Muscle layer of colon (tissue), 2 donors: ENCODE measurements around the gene ARMH1.

Source experiments
- H3K27ac ChIP-seq: one replicate; pipeline ENCODE4 v1.7.0; 2013; ENCODE audit warnings: low read depth, mild to moderate bottlenecking, low read length, moderate library complexity
- H3K27me3 ChIP-seq, 2 donors: one replicate each; pipeline ENCODE4 v1.7.0; 2013; ENCODE audit warnings: low read length in 2 of 2, mild to moderate bottlenecking in 2 of 2; ENCODE audit not compliant: insufficient read depth in 2 of 2, control insufficient read depth in 1 of 2
- H3K36me3 ChIP-seq: one replicate; pipeline ENCODE4 v1.7.0; 2013; ENCODE audit warnings: mild to moderate bottlenecking, low read length; ENCODE audit not compliant: insufficient read depth
- H3K4me1 ChIP-seq: one replicate; pipeline ENCODE4 v1.7.0; 2013; ENCODE audit warnings: mild to moderate bottlenecking, low read length; ENCODE audit not compliant: insufficient read depth
- H3K4me3 ChIP-seq, 2 donors: one replicate each; pipeline ENCODE4 v1.7.0; 2013; ENCODE audit warnings: low read length in 2 of 2, low read depth in 1 of 2, mild to moderate bottlenecking in 1 of 2, moderate library complexity in 1 of 2
- H3K9ac ChIP-seq: one replicate; pipeline ENCODE4 v1.7.0; 2013; ENCODE audit warnings: low read length
- H3K9me3 ChIP-seq: one replicate; pipeline ENCODE4 v1.7.0; 2013; ENCODE audit warnings: mild to moderate bottlenecking, low read length
- donor health status: abdominal sarcoma.
- donor health status: Adenocarcinoma of cecum.

The ARMH1 gene

DNA sequence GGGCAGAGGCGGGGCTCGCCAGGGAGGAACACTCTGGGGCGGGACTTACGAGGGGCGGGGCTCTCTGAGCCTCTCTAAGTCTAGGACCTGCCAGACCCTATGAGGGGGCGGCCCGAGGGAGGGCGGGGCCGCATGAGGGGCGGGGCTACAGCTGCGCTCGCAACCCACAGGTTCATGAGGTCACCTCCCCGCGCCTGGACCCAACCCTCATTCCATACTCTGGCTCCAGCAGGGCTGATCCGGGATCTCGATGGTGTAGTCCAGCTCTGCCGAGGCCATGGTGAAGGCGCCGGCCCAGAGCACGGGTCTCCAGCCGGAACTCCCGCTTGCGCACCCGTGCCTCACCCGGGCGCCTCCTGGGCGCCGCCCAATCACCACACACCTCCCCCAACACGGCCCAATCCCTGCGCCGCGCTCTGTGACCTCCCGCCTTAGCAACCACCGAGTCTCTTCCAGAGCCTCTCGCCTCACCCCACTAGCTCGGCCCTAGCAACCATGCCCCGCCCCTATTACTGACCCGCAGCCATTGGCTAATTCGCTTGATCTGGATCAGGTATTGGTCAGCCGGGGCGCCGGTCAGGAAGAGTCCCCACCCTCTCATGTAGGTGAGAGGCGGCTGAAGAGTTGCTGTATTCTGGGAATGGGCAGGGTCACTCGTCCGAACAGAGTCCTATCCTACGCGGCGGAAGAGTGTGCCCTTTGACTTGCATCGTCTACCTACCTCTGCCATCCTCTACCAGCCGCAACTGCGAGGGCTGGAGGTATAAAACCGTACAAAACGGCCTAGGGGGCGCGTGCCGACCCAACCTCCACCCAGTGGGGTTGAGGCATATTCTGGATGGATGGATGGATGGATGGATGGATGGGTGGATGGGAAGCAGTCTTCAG is at the start of gene ARMH1, which contains the start of gene TMEM53:
Gene ARMH1, plus strand, starts transcription at position 602 of the 888 bp plus-strand sequence. CDS start 14,984 bp downstream, outside the sequence.
Gene TMEM53, minus strand, starts transcription at position 369 of the 888 bp plus-strand sequence. Its CDS starts 90 bp downstream, at position 279.
- Histone ChIP-seq H3K27ac (peak within 1 kb of the TSS; percentile 97), H3K27me3 (no peaks in the 10 kb centered on the region), H3K36me3 (no peaks in the 10 kb centered on the region), H3K9ac (peak within 1 kb of the TSS; percentile 89), H3K9me3 (no peaks in the 10 kb centered on the region), H3K4me3 (peak within 1 kb of the TSS; percentile 87), H3K4me1 (peaks cover 25% of the 10 kb centered on the region)

DNA sequence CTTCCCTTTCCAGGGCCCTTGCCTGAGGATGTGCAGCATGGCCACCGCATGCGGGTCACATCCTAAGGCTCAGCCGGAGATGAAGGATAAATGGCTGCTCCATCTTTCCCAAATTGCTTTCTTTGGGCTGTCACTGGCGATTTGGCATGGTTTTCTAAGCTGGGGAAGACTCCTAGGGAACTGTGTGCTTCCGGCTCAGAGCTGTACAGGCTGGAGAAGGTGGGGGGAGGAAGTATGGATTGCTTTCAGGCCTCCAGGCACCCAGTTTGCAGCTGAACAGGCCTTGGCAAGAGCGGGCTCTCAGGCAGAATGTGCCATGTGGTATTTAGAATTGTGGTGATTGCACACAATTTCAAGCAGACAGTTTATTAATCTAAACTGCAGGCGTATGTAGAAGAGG is 49.2 kb upstream of the ARMH1 start:
- Histone ChIP-seq H3K36me3 (no peaks in the 10 kb centered on the region), H3K27ac (no peak overlapping the region), H3K27me3 (no peaks in the 10 kb centered on the region), H3K9ac (no peak overlapping the region), H3K9me3 (no peaks in the 10 kb centered on the region), H3K4me3 (no peak overlapping the region), H3K4me1 (no peaks in the 10 kb centered on the region)

DNA sequence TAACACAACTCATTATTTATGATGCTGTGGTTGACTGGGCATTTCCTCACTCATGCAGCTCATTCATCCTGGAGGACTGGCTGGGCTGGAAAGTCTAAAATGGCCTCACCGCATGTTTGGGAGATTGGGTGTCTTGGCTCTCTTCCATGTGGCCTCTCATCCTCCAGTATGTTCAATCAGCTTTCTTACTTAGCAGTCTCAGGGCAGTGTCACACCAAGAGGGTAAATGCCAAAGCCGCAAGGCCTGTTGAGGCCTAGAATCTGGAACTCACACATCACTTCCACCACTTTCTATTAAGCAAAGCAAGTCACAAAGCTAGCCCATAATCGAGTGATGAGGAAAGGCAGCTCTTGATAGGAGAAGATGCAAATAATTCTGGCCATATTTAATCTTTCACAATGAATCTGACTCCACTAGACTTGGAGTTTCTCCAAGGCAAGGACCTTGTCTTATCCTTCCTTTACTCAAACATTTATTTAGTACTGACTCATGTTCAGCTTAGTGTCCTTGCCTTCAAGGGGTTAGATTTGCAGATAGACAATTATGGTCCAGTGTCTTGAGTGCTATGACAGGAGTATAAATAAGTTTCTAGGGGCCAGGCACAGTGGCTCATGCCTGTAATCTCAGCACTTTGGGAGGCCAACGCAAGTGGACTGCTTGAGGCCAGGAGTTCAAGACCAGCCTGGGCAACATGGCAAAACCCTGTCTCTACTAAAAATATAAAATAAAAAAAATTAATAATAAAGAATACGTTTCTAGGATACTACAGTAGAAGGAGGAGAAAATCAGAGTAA is 45.4 kb upstream of the ARMH1 start:
- Histone ChIP-seq H3K27ac (no peak overlapping the region), H3K9ac (no peak overlapping the region), H3K9me3 (no peaks in the 10 kb centered on the region), H3K36me3 (peaks cover 7% of the 10 kb centered on the region), H3K27me3 (no peaks in the 10 kb centered on the region), H3K4me1 (peaks cover 22% of the 10 kb centered on the region), H3K4me3 (no peak overlapping the region)

DNA sequence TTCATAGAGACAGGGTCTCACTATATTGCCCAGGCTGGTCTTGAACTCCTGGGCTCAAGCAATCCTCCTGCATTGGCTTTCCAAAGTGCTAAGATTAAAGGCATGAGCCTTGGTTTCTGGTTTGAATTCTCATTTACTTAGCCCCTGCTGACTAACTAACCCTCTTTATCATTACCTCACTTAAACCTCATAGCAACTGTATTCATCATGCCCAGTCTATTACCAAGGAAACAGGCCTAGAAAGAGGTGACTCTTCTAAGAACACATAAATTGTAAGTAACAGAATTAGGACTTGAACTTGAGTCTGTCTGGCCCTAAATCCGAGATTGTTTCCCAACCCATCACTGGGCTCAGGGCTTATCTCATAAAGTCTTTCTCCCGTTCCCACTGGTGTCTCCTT is 44.4 kb upstream of the ARMH1 start:
- peaks cover 32% of the 10 kb centered on the region for H3K4me1 ChIP-seq
- no peak overlapping the region for H3K4me3 ChIP-seq
- peaks cover 14% of the 10 kb centered on the region for H3K36me3 ChIP-seq
- no peak overlapping the region for H3K27ac ChIP-seq
- no peak overlapping the region for H3K9ac ChIP-seq
- no peaks in the 10 kb centered on the region for H3K9me3 ChIP-seq
- H3K27me3 ChIP-seq = no peaks in the 10 kb centered on the region

DNA sequence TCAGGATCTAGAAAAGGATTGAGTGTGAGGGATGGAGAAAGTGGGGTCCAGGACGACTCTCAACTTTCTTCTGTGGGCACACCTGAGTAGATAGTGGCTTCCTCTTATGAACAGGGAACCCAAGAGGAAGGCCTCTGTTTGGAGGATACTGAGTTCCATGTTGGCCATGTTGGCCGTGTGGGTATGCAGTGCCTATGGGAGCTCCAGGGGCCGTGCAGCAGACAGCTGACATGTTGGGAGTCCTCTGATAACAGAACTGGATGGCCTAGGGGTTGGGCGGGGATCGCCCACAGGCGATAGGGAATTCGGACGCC is 43.2 kb upstream of the ARMH1 start:
- Histone ChIP-seq H3K9ac (peak overlapping the region; percentile 89), H3K4me3 (peak overlapping the region; percentile 55 to 67), H3K27ac (peak overlapping the region; percentile 70), H3K4me1 (peaks cover 44% of the 10 kb centered on the region), H3K27me3 (no peaks in the 10 kb centered on the region), H3K36me3 (peaks cover 26% of the 10 kb centered on the region), H3K9me3 (no peaks in the 10 kb centered on the region)

DNA sequence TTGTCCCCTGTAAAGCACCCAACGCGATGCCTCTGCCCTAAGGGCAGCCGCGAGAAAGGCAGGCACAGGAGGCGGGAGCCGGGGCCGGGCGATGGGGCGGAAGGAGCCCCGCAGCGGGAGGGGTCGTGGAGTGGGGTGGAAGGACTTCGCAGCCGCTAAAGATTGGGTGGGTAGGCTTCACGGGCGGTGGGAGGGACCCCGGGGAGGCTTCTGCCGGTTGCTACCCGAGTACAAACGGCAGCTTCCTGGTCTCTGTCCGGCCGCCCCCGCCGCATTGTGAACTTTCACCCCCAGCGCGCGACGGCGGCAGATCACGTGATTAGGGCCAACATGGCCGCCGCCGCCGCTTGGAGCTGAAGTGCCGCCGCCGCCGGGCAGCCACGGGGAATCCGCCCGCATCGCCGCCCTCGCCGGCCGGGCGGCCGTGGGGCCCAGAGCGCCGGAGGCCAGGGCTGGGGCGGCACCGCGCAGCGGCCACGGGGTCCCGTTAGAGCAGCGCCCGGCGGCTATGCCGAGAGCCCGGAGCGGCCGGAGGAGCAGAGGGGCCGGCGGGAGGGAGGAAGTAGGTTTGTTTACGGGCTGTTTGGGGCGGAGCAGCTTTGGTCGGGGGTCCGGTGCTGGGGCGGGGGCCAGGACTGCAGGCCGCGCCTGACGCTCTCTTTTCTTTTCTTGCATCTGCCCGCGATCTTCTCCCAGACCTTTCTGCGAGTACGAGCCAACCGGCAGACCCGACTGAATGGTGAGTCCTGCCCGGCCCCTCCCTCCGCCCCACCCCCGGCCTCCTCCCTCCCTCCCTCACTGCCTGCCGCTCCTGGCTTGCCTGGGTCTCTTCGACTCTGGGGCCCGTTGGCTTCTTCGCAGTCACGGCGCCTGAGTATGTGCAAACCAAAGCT is 42.6 kb upstream of the ARMH1 start:
- Histone ChIP-seq H3K9me3 (no peaks in the 10 kb centered on the region), H3K36me3 (peaks cover 29% of the 10 kb centered on the region), H3K4me1 (peaks cover 50% of the 10 kb centered on the region), H3K27me3 (no peaks in the 10 kb centered on the region), H3K4me3 (peak overlapping the region; percentile 55 to 76), H3K27ac (peak overlapping the region; percentile 70), H3K9ac (peak overlapping the region; percentile 89)

DNA sequence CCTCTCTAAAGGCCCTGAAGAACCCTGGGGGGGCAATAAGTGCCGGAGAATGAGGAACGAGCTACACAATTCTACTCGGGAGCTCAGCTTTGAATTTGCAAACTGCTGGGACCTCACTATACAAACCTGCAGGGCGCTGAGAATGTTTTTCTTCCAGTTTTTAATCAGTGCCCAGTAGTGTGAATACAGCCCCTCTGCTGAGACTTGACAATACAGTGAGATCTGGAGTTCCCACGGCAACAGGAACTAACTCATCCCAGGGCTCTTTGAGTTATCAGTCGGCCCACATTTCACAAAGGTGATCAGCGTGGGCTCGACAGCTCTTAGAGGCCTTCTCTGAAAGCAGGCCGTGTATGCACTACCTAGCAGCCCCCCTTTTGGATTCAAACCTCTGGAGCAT is 41.9 kb upstream of the ARMH1 start:
- peak overlapping the region; percentile 81 for H3K9ac ChIP-seq
- no peaks in the 10 kb centered on the region for H3K9me3 ChIP-seq
- H3K36me3 ChIP-seq = peaks cover 33% of the 10 kb centered on the region
- H3K4me1 ChIP-seq = peaks cover 57% of the 10 kb centered on the region
- H3K27ac ChIP-seq = peak overlapping the region; percentile 70
- peak overlapping the region; percentile 28 to 76 for H3K4me3 ChIP-seq
- H3K27me3 ChIP-seq = no peaks in the 10 kb centered on the region

DNA sequence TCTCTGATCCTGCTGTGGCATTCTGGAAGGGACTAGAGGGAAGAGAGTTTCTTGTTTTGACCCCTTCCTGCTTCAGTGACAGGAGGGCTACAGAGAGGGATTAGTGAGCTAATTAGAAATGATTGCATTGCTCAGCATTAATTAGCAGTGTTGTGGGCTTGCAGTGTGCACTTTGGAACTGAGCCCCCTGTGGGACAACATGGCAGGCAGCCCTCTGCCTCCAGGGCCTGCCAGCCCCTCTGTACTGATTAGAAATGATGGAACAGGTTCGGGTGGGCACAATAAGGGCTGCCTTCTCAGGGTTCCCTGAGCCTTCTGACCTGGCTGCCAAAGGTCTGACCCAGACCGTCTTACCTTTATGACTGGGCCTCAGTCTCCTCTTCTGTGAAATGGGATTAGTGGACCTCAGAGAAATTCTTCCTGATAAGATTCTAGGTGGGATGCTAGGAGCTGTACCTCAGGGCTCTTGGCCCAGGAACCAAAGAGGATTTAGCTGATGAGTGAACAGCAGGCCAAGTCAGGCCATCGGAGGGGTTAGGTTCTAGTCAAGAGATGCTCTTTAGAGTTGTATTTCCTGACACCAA is 39.8 kb upstream of the ARMH1 start:
- Histone ChIP-seq H3K27me3 (no peaks in the 10 kb centered on the region), H3K27ac (peak overlapping the region; percentile 1), H3K4me1 (peaks cover 78% of the 10 kb centered on the region), H3K9me3 (no peaks in the 10 kb centered on the region), H3K36me3 (peaks cover 48% of the 10 kb centered on the region), H3K4me3 (no peak overlapping the region), H3K9ac (no peak overlapping the region)

DNA sequence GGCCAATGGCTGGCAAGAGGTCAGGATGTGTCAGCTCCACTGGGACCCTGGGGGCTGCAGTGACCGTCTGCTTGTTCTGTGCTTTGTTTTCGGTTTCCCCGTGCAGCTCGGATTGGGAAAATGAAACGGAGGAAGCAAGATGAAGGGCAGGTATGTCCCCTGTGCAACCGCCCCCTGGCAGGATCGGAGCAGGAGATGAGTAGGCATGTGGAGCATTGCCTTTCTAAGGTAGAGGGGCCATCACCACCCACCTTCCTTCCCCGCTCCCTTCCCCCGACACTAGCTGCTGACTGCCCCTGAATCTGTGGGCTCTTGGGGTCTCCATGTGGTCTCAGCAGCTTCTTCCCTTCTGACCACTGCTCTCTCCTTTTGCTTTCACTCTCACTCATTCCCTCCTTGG is 39.1 kb upstream of the ARMH1 start:
- H3K9ac ChIP-seq = no peak overlapping the region
- peaks cover 53% of the 10 kb centered on the region for H3K36me3 ChIP-seq

DNA sequence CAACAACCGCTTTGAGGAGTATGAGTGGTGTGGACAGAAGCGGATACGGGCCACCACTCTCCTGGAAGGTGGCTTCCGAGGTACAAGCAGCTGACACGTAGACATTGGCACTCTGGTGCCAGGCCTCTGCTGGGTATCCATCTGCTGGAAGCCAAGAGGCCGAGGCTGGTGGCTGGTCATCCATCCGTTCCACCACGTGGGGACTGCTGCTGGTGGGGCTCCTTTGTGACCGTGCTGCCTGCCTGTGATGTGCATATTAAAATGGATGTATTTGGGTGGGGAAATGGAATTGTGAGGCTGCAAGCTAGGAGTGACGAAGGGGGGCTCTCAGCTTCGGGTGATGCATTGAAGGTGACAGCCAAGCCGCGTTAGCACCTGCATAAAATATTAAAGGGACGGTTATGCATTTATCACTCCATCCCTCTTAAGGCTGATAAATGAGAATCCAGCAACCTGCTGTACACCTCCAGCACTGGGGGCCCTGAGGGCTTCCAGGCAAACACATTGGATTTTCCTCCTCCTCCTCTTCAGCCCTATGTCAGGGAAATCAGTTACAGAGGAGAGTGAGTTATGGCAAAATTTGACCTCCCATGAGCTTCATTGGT is 38.3 kb upstream of the ARMH1 start:
- Histone ChIP-seq H3K27me3 (no peaks in the 10 kb centered on the region), H3K4me1 (peaks cover 90% of the 10 kb centered on the region), H3K4me3 (no peak overlapping the region), H3K27ac (peak overlapping the region; percentile 82), H3K36me3 (peaks cover 61% of the 10 kb centered on the region), H3K9me3 (no peaks in the 10 kb centered on the region), H3K9ac (peak overlapping the region; percentile 11)

More for the DNA sequence above, 39.1 kb upstream of the ARMH1 start:
- peaks cover 85% of the 10 kb centered on the region for H3K4me1 ChIP-seq
- peak overlapping the region; percentile 82 for H3K27ac ChIP-seq
- H3K27me3 ChIP-seq = no peaks in the 10 kb centered on the region
- H3K4me3 ChIP-seq = no peak overlapping the region
- no peaks in the 10 kb centered on the region for H3K9me3 ChIP-seq
